Calu3 (cell line): ENCODE results near the gene GRAMD1B. TPM values are rescaled to one million over a fixed set of nuclear protein-coding genes. Genes with fewer than 3 reads are reported as not detected.

Source experiments
- BruUV-seq: library from RNA; stranded (reverse); fragments of 400-500 nt; replicated peaks from 2 replicates; lab custom pipeline; 2021; lab: Mats Ljungman, UMichigan
- CTCF ChIA-PET: fragments of 300-600 bp; sonication (Branson Sonifier 250); formaldehyde crosslinking; loops from one replicate; lab custom pipeline; 2022; ENCODE audit warnings: antibody characterized with exemption; lab: Charles Lee
- DNase-seq: peaks from one replicate; pipeline ENCODE4 v3.0.0; 2022
- H3K27ac Mint-ChIP-seq: one replicate; pipeline ENCODE4 v1.8.0; 2022; ENCODE audit warnings: mixed read lengths; ENCODE audit not compliant: unreplicated experiment
- H3K27me3 Mint-ChIP-seq: one replicate; pipeline ENCODE4 v1.8.0; 2022; ENCODE audit warnings: mixed read lengths; ENCODE audit not compliant: unreplicated experiment
- H3K36me3 Mint-ChIP-seq: one replicate; pipeline ENCODE4 v1.8.0; 2022; ENCODE audit warnings: mild to moderate bottlenecking, moderate library complexity, mixed read lengths; ENCODE audit not compliant: insufficient read depth, unreplicated experiment
- H3K4me1 Mint-ChIP-seq: one replicate; pipeline ENCODE4 v1.8.0; 2022; ENCODE audit warnings: mild to moderate bottlenecking, low read depth, mixed read lengths; ENCODE audit not compliant: unreplicated experiment
- H3K4me3 Mint-ChIP-seq: one replicate; pipeline ENCODE4 v1.8.0; 2022; ENCODE audit warnings: mild to moderate bottlenecking, low read depth, moderate library complexity, mixed read lengths; ENCODE audit not compliant: unreplicated experiment
- H3K9me3 Mint-ChIP-seq: one replicate; pipeline ENCODE4 v1.8.0; 2022; ENCODE audit warnings: low read depth, mixed read lengths; ENCODE audit not compliant: unreplicated experiment
- intact Hi-C: fragments of 100-400 bp; cut with micrococcal nuclease; formaldehyde crosslinking; loops from one replicate; pipeline ENCODE4 v1.10.0; 2022; ENCODE audit not compliant: unreplicated experiment
- total RNA-seq: library from RNA; stranded (reverse); gene quantifications from 2 replicates; pipeline ENCODE4 v1.2.3, GENCODE V29; 2022
- TF ChIP-seq, protein P1 (sequence below): fragments of 200-600 bp; IDR thresholded peaks from one replicate; pipeline ENCODE4 v1.8.0; 2022; ENCODE audit warnings: antibody characterized with exemption; ENCODE audit not compliant: unreplicated experiment

GRAMD1B gene
- total RNA-seq, 1 experiment from 2014 or later = 5.9 TPM

DNA sequence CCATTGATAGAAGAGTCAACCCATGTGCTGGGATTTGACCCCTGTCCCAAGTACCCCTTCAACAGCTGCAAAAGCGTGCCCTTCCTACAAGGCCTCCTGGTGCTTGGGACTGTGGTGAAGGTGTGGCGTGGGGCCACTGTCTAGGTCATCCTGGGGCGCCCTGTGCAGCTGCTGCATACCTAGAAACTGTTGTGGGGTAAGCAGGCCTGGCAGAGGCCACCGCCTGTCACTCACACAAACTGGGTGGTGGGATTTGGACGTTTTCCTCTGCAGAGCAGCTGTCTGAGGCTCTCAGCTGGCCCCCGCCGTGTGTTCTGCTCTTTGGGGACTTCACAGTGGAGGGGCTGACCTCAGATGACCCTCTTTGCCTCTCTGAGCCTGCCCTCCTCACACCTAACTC, 154.7 kb downstream of the GRAMD1B start:
- CTCF ChIA-PET = interaction anchor here (0.6 kb wide), 1 partner anchor 56 kb away, joined by 3 read pairs; no protein-coding TSS in a partner anchor
- Mint-ChIP-seq H3K27ac (no peak overlapping the region), H3K4me1 (peaks cover 61% of the 10 kb centered on the region), H3K9me3 (no peaks in the 10 kb centered on the region), H3K4me3 (no peak overlapping the region), H3K36me3 (no peaks in the 10 kb centered on the region), H3K27me3 (peaks cover 20% of the 10 kb centered on the region)
- intact Hi-C loops = loop anchor here (10.0 kb wide), 1 partner anchor 60 kb away; no protein-coding TSS in a partner anchor
- no TSS peak for BruUV-seq
- no peak for DNase-seq
- TF ChIP-seq, protein P1, sequence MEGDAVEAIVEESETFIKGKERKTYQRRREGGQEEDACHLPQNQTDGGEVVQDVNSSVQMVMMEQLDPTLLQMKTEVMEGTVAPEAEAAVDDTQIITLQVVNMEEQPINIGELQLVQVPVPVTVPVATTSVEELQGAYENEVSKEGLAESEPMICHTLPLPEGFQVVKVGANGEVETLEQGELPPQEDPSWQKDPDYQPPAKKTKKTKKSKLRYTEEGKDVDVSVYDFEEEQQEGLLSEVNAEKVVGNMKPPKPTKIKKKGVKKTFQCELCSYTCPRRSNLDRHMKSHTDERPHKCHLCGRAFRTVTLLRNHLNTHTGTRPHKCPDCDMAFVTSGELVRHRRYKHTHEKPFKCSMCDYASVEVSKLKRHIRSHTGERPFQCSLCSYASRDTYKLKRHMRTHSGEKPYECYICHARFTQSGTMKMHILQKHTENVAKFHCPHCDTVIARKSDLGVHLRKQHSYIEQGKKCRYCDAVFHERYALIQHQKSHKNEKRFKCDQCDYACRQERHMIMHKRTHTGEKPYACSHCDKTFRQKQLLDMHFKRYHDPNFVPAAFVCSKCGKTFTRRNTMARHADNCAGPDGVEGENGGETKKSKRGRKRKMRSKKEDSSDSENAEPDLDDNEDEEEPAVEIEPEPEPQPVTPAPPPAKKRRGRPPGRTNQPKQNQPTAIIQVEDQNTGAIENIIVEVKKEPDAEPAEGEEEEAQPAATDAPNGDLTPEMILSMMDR = no peak

DNA sequence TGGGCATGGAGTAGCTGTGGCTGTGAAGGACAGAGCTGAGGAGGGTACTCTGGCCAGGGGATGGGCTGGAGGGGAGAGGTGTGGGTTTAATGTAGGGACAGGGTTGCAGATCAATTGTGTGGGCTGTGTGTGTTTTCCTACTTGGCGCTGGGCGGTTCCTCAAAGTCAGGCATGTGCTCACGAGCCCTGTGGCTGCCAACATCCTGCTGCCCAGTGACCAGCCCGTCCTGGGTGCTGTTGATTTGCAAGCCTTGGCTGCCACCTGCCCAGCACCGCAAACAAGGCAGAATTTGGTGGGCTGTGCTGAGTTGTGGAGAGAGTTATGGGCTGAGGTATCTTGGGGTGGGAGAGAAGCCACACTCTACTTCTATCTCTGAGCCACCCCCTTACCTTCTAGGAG, 155.1 kb downstream of the GRAMD1B start:
- CTCF ChIA-PET = no interaction called here
- Mint-ChIP-seq H3K27me3 (peaks cover 15% of the 10 kb centered on the region), H3K4me1 (peaks cover 61% of the 10 kb centered on the region), H3K27ac (no peak overlapping the region), H3K36me3 (no peaks in the 10 kb centered on the region), H3K4me3 (no peak overlapping the region), H3K9me3 (no peaks in the 10 kb centered on the region)
- intact Hi-C loops = loop anchor here (10.0 kb wide), 1 partner anchor 60 kb away; no protein-coding TSS in a partner anchor
- peak; percentile 22 for DNase-seq
- TF ChIP-seq, protein P1 = no peak
- BruUV-seq = no TSS peak

DNA sequence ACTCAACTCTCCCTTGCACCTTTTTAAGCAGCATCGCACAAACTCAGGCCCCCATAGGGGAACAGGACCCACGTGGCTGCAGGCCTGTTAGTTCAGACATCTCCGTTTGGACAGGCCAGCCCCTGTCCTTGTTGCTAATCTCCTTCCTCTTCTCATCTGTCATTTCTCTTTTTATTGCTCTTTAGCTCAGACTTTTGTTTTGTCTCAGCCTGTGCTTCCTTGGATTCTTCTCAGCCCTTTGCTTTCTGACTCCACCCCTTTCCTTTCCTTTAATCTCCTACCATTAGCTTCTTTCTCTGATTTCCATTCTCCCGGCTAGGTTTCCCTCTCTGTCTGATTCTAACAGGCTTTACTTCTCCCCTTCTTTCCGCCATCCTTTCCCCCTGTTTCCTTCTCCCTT, 155.6 kb downstream of the GRAMD1B start:
- Mint-ChIP-seq H3K27me3 (peaks cover 10% of the 10 kb centered on the region), H3K4me1 (peaks cover 57% of the 10 kb centered on the region), H3K27ac (no peak overlapping the region), H3K36me3 (peaks cover under 1% of the 10 kb centered on the region), H3K9me3 (no peaks in the 10 kb centered on the region), H3K4me3 (no peak overlapping the region)
- DNase-seq = no peak
- CTCF ChIA-PET = no interaction called here
- no TSS peak for BruUV-seq
- intact Hi-C loops = loop anchor here (10.0 kb wide), 1 partner anchor 59 kb away; no protein-coding TSS in a partner anchor
- TF ChIP-seq, protein P1 = no peak

DNA sequence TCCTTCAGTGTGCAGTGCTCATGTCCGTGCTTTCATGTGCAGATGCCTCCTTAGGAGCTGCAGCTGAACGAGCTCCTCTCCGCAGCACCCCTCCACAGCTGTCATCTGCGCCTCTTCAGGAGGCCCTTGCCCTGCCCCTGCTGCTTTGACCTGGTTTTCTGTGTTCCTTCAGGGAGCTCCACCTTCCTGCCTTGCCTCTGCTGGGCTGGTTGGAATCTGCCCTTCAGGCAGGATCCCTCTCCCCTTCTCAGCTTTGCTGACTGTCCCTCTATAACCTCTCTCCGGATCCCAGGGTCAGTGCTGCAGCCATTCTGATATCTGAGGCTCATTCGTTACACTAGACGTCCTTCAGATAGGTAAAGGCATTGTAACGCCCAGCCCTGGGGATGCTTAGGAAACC, 156.5 kb downstream of the GRAMD1B start:
- no peak overlapping the region for H3K4me3 Mint-ChIP-seq
- intact Hi-C loops = loop anchor here (10.0 kb wide), 1 partner anchor 58 kb away; no protein-coding TSS in a partner anchor
- DNase-seq = no peak
- no peak overlapping the region for H3K27ac Mint-ChIP-seq
- H3K9me3 Mint-ChIP-seq = no peaks in the 10 kb centered on the region
- no TSS peak for BruUV-seq
- H3K36me3 Mint-ChIP-seq = peaks cover 9% of the 10 kb centered on the region
- TF ChIP-seq, protein P1 = no peak
- peaks cover 58% of the 10 kb centered on the region for H3K4me1 Mint-ChIP-seq
- peaks cover 2% of the 10 kb centered on the region for H3K27me3 Mint-ChIP-seq
- CTCF ChIA-PET = interaction anchor here (0.6 kb wide), 1 partner anchor 52 kb away, joined by 3 read pairs; no protein-coding TSS in a partner anchor
